Measurements from ENCODE around the gene KLF4.

Gene KLF4

GRCh38 chr9:107455425-107456135, 34.0 kb downstream of the KLF4 start:
- FAIRE-seq (no peak), DNase-seq (ENCODE audit: low spot score) (no peak)

GRCh38 chr9:107453479-107453878, 36.1 kb downstream of the KLF4 start:
- no peak for DNase-seq (ENCODE audit: low spot score)
- no peak for FAIRE-seq

GRCh38 chr9:107447834-107448233, 41.7 kb downstream of the KLF4 start:
- DNase-seq (ENCODE audit: low spot score) (no peak), FAIRE-seq (no peak)

- DNase-seq (ENCODE audit: low spot score), result no peak
- FAIRE-seq, result no peak
Observed at GRCh38 chr9:107447081-107447480, 42.5 kb downstream of the KLF4 start.

GRCh38 chr9:107446491-107446890, 43.1 kb downstream of the KLF4 start:
- FAIRE-seq, result no peak
- no peak for DNase-seq (ENCODE audit: low spot score)

- no peak for DNase-seq (ENCODE audit: low spot score)
- FAIRE-seq, result no peak
Observed at GRCh38 chr9:107443786-107444185, 45.8 kb downstream of the KLF4 start.

GRCh38 chr9:107439991-107440456, 49.5 kb downstream of the KLF4 start:
- DNase-seq (ENCODE audit: low spot score) (no peak), FAIRE-seq (no peak)

GRCh38 chr9:107438211-107439031, 51.1 kb downstream of the KLF4 start:
- no peak for DNase-seq (ENCODE audit: low spot score)
- no peak for FAIRE-seq

GRCh38 chr9:107437716-107438115, 51.9 kb downstream of the KLF4 start:
- no peak for DNase-seq (ENCODE audit: low spot score)
- FAIRE-seq, result no peak

GRCh38 chr9:107435415-107435814, 54.2 kb downstream of the KLF4 start:
- FAIRE-seq (no peak), DNase-seq (ENCODE audit: low spot score) (no peak)

Measured in RCC 7860 (cell line).